HG03108 (cell line): ENCODE measurements around the gene CLEC19A.
A peak's percentile ranks its signal among the peaks of the same experiment; 100 is the strongest.

ENCODE experiments used
- ATAC-seq: cut with Tn5 transposase; IDR thresholded peaks from one replicate; pipeline ENCODE4 v1.9.1; 2021; ENCODE audit warnings: moderate library complexity; ENCODE audit not compliant: unreplicated experiment

Gene CLEC19A

DNA sequence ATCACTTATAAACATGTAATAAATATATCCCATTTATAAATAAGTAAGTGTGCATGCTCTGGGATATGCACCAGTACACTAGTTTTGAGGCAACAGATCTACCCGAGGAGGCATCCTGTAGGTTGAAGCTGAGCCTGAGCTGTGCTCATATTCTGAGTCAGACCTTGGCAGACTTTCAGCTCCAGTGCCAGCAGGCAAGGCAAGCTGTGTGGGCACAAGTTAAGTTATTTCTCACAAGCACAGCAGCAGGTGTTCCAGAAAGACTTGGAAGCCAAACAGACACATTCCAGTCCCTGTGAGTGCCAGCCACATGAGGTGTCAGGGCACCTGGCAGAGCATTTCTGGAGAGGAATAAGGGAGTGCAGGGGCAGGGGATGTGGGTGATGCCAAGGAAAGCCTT, 1.3 kb upstream of the CLEC19A start:
- no peak for ATAC-seq

DNA sequence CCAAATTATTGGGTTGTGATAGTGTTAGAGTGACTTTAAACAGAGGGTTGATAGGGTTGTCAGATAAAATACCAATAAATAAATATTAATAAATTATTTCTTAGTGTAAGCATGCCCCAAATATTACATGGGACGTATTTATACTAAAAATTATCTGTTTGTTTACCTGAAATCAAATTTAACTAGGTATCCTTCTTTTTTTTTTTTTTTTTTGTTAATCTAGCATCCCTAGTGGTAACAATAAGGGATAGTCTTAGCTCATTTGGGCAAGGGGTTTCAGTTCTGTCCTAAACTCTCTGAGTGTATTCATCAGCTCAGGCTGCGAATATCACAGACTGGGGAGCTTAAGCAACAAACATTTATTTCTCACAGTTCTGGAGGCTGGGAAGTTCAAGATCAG, 1.3 kb downstream of the CLEC19A start:
- ATAC-seq = no peak

DNA sequence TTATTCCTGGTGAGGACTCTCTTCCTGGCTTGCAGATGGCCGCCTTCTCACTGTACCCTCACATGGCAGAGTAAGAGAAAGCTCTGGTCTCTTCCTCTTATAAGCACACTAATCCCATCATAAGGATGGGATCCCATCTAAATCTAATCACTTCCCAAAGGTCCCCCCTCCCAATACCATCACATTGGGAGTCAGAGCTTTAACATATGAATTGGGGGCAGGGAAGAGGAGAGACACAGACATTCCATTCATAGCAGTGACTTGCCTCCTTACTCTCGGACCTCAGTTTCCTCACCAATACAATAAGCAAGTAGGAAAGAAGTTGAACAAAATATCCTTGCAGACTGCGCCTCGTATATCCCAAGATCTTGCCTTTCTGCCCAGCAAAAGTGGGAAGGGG, 1.7 kb downstream of the CLEC19A start:
- no peak for ATAC-seq

DNA sequence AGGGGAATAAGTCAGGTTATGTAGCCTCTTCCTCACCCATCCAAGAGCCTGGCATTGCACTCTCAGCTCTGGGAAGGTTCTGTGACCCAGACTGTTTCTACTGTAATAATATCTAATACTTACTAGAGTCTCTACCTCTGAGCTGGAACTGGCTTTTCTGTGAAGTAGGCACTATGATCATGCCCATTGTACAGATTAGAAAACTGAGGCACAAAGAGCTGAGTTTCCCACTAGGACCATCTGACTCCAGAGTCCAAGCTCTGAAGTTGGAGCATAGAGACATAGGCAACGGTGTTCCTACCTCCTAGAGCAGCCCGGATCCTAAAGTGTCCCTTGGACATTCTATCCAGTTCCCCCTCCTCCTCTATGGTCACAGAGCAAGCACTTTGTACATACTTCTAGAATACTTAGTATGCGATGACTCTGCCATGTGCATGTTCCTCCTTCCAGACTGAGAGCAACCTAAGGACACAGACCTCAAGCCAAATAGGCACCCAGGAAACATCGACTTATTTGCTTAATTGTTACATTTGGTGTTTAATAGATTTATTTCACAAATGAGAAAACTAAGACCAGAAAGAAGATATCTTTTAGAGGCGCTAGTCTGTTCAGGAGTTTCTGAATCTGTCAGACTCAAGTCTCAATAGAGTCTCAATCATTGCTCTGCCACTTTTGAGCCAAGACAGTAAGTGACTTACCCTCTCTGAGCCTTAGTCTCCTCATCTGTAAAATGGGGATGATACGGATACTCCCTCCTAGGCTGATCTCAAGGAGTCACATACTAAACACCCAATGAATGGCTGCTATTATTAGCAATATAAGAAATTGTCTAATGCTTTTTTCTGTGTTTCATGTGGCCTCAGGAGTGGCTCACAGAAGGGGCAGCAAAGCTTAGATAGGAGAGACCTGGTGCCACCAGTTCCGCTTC, 3.6 kb downstream of the CLEC19A start:
- ATAC-seq = no peak

DNA sequence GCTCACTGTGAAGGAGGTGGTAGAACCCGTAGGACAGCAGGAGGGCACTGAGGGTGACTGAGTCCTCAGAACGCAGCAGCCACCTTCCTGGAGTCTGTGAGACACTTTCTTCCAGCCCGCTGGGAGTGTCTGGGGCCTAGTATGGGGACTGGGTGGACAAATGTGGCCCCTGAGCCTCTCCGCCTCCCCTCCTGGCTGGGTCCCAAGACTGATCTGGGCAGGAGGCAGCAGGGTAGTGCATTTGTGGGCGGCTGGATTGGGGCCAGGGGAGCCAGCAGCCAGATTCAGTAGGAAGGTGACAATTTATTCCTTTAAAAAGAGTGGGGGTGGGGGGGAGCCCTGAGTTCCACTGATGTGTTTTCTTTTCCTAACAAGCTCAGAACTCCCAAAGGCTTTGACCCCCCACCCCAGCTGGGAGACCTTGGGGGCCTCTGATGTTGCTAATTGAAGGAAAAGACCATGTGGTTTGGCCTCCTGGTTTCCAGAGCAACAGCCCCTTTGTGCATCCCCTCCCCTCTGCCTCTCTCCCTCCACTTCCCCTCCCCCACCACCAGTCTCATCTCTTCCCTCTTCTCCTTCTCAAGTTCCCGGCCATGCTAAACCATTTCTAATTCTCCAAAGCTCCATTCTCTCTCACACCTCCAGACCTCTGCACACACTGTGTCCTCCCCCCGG, 4.4 kb downstream of the CLEC19A start:
- ATAC-seq = no peak

DNA sequence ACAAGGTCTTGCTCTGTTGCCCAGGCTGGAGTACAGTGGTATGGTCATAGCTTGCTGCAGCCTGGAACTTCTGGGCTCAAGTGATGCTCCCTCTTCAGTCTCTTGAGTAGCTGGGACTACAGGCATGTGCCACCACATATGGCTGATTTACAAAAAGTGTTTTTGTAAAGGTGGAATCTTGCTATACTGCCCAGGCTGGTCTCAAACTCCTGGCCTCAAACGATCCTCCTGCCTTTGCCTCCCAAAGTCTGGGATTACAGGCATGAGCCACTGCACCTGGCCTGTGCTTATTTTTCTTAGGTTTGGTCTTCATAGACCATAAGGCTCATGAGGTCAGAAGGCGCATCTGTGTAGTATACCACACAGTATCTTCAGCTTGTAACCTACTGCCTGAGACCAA, 5.3 kb downstream of the CLEC19A start:
- ATAC-seq = no peak

DNA sequence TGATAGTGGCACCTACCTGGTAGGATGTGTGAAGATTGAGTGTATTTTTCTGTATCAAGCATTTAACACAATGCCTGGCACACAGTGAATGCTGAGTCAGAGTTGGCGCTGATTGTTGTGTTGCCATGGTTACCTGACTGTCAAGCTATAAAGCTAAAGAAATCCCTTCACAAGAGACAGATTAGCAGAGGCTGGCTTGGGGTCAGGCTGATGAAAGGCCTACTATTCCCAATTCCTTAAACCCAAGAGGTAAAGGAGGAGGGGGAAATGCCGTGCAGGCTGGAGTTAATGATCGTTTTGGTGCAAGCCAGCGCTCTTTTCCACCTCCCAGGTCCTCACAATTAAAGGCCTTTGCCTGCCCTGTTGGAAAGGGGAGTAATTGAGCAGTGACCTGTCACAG, 5.9 kb downstream of the CLEC19A start:
- ATAC-seq = no peak

DNA sequence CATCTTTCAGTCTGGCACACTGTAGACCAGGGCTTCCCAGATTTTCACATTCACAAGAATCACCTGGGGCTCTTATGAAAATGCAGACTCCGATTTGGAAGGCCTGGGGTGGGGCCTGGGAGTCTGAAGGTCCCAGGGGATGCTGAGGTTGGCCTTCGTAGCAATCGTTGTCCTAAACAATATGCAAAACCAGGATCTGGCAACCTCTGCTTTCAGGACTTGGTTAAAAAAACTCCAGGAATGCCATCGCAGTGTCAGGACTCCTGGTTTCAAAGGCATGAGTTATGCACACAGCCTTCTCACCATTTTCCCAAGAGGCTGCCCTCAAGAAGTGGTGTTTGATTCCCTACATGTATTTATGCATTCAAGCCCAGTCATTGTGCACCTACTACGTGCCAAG, 6.7 kb downstream of the CLEC19A start:
- ATAC-seq = no peak

DNA sequence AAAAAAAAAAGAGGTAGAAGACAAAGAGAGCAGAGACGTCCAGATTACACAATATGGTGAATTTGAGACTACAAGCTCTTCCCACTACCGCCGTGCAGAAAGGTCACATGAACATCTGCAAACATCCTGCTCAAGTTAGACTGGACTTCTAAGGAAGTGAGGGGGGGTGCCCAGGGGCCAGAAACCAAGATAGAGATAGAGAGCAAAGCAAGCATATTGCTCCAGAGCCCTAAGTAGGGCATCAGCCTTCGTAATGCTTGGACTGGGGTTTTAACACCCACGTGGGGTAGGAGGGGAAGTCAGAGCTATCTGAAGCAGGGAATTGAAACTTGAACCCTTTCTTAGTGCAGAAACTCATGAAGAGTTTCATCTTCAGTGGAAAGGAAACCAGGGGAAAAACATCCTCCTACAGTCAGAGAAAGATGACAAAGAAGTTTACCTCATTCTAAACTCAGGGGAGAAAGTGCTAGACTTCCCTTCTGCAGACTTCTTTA, 8.7 kb downstream of the CLEC19A start:
- ATAC-seq = peak; percentile 73

DNA sequence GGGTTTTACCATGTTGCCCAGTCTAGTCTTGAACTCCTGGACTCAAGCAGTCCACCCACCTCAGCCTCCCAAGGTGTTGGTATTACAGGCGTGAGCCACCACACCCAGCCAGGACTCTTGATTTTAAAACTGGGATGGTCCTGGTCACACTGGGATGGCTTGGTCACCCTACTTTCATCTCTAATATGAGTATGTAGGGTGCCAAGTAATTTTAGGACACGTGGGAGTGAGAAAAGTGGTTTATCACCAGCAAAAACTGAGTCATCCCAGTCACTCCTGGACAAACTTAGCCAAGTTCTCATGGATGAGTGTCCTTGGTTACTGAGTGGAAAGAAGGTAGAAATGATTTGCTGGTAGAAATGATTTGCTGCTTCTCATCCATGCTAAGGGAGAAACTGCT, 9.9 kb downstream of the CLEC19A start:
- no peak for ATAC-seq

DNA sequence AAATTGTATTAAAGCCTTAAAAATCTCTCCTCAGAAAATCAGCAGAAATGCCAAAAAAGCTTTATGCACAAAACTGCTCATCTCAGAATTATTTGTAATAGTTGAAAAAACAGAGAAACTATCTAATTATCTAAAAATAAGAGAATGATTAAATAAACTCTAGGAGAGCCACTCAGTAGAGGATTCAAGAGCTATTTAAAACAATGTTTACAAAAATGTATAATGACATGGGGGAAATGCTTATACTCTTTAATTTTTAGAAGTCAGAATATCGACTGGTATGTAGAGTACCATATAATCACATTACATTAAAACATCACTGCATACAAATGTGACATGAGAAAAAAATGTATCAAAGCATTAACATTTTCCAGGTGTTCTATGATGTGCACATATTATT, 11.9 kb downstream of the CLEC19A start:
- ATAC-seq = no peak

DNA sequence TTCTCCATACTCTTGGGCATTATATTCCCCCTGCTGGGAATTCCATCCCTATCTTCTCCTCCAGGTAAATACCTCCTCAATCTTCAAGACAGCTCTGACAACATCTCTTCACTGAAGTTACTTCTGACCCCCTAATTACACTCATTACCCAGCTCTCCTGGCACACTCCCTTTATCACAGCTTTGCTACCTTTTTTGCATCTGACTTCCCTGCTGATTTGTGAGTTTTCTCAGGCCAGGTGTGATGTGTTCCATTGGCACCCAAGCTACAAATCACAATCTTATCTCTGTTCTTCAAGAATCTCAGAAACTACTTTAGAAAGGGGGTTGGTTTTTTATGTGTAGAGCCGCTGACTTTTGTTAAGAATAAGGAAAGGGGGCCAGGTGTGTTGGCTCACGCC, 14.0 kb downstream of the CLEC19A start:
- ATAC-seq = no peak

DNA sequence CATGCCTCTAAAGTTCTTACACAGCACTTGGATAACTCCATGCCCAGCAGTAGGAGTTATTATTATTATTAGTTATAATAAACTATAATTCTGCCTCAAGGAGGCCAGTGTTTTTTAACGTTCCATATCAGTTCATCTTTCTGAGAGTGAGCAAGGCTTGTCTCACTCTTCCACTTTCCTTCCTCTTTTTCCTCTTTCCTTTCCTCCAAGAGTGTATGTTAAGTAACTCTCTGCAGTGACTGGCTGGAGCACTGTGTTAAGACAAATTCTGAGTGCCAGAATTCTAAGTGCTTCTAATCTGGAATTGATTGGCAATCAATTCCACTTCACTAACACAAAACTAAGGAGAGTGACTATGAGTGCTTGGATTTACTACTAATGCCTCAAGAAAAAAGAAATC, 16.4 kb downstream of the CLEC19A start:
- ATAC-seq = no peak

DNA sequence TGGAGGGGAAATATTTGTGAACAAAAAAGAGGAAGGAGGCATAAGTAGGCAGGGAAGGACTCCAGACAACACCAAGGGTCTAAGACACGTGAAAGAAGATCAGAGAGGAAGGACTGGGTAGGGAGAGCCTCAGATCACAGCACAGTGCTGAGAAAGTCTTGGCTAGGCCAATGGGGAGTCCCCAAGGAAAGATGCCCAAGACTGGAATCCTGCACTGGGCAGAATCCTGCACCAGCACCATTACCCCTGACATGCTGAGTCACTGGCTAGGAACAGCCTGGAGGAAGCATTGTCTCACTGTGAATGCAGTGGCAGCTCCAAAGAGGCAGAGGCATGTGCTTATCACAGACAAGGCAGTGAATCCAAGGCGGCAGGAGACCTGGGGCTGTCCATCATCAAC, 19.2 kb downstream of the CLEC19A start:
- ATAC-seq = no peak

DNA sequence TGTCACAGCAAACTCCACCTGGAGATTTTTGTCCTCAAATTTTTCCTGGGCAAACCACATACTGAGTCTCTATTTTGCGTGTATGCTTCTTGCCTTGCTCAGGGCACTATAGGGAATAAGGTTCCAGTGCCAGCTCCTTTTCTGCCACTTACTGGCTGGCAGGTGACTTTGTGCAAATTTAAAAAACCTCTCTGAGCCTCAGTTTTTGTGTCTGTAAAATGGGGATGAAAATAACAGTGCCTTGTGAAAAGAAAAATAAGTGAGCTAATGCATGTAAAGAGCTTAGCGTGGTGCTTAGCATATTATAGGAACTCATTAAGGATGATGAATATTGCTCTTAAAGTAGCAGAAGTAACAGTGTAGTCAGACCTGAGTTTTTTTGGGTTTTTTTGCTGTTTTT, 19.9 kb downstream of the CLEC19A start:
- no peak for ATAC-seq

DNA sequence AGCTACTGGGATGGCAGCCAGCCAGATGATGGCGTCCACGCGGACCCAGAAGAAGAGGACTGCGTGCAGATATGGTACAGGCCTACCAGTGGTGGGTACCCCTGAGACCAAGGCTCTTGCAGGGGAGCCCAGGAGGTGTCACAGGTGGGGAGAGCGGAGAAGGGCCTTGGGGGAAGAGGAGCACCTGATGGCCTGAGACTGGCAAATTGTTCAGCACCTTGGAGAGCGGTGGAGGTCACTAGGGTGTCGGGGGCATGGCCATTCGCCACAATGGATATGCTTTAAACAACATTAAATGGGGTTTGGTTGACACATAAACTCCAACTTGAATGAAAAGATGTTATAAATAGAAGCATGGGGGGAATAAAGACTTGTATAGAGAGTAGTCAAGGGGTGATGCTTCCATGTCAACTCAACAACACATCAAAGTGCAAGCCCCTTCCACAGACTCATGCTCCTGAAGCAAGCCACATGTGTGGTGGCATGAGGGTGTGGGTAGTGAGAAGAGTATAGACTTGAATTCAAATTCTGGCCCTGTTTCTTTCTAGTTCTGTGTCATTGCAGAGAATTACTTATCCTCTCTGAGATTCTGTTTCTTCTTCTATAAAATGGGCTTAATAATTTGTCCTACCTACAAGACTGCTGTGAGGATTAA, 22.2 kb downstream of the CLEC19A start:
- ATAC-seq = no peak

DNA sequence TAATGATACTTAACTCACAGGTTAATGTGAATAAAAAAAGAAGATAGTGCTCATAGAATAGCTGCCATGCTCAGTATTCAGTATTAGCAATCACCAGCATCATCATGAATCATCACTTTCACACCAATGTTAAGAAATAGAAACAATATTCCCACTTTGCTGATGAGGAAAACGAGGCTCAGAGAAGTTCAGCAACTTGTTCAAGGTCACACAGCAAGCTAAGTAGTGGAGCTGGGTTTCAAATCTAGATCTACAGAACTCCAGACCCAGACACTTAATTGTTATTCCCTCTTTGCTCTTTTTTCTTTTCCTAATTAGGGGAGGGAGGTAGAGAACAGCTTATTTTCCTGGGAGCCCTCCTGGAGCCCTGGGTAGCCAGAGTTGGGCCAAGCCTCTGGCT, 22.9 kb downstream of the CLEC19A start:
- no peak for ATAC-seq

DNA sequence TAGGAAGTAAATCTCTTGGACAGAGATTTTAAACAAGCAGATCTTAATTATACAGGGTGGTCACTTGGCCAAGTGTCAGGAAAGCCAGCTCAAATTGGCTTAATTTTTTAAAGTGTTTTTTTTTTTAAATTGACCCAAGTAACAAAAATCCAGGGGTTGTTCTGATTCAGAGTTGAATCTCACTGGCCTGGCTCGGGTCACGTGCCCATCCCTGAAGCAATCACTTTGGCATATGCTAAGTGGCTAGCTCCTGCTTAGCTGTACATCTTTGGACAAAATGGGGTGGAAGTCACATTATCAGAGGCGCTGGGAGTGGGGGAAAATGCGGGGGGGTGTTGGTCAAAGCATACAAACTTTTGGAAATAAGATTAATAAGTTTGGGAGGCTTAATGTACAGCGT, 23.6 kb downstream of the CLEC19A start:
- ATAC-seq = no peak

DNA sequence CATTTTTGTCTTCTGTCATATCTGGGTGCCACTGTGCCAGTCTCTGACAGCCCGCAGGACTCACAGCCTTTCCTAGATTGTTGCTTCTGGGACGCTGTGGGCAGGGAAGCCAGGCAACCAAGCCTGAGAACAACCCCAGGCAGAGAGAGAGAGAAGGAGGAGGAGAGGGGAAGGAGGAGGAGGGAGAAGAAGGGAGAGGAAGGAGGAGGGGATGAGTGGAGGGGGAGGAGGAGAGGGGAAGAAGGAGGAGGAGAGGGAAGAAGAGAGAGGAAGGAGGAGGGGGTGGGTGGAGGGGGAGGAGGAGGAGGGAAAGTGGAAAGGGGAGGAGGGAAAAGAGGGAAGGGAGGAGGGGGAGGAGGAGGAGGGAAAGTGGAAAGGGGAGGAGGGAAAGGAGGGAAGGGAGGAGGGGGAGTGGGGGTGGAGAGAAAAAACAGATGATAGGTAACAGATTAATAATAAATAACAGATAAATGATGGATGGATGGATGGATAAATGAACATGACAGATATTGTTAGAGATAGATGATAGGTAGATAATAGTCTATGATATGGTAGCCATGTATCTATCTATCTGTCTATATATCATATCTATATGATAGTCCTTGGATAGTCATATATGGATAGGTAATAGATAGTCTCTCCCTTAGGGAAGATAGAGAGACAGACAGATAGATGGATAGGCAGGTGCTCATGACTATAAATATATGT, 29.3 kb downstream of the CLEC19A start:
- no peak for ATAC-seq

DNA sequence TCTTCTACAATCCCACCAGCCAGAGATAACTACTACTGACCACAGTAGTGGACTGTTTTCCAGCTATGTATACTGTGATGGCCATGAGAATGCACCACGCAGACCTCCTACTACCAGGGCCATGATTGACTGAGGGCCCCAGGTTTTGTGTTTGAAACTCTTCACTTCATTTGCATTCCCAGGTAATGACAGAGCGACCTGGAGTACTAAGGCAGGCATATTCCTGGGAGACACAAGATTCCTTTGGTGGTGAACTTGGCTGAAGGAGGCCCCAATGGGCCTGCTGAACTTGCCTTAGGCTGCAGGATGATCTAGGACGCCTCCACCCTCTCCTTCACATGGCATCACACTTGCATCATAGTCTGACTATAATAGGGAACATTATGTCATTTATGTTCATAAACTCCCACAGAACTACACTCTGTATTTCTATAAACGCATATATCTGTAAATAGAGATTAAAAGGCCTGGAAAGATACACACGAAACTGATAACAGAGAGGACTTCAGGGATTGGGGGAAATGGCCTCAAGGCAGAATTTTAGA, 30.4 kb downstream of the CLEC19A start:
- ATAC-seq = no peak

DNA sequence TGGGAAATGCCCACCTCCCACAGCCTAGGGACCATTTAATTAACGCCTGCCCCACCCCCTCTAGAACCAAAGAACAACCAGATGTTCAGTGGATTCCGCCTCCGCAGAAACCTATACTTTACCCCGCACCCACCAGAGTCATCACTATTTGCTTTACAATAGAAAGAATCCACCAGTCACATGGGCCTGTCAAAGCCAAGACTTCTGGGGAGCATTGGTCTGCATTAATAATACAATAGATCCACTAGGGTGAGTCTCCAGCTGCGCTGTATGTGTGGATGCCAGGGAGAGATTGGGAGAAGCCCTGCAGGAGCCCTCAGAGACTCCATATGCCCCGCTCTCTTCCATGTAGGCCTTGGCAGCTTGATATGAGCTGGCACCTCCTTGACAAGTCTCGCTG, 31.3 kb downstream of the CLEC19A start:
- ATAC-seq = no peak
